K562 (cell line): ENCODE results near the gene POLR2H. TPM values are rescaled to one million over a fixed set of nuclear protein-coding genes. Genes with fewer than 3 reads are reported as not detected.
A peak's percentile ranks its signal among the peaks of the same experiment; 100 is the strongest.

ENCODE experiments used
- CCNT2 ChIP-seq: IDR thresholded peaks from 2 replicates; pipeline ENCODE4 v1.6.1; 2011; ENCODE audit warnings: borderline replicate concordance, low read depth, mild to moderate bottlenecking, moderate library complexity, mixed read lengths, low read length; ENCODE audit not compliant: insufficient read length; ENCODE audit errors: extremely low read depth
- EGR1 ChIP-seq: fragments of 450-650 bp; conservative IDR thresholded peaks from 2 replicates; pipeline ENCODE4 v1.6.1; 2017; ENCODE audit warnings: mild to moderate bottlenecking
- HBP1 ChIP-seq: fragments of 450-650 bp; formaldehyde crosslinking; IDR thresholded peaks from 2 replicates; pipeline ENCODE4 v1.4.0; 2022; ENCODE audit warnings: missing genetic modification characterization
- KDM5B ChIP-seq: fragments of 200-600 bp; sonication (generic); IDR thresholded peaks from 2 replicates; pipeline ENCODE4 v1.6.1; 2012; ENCODE audit warnings: low read depth, mild to moderate bottlenecking, moderate library complexity, low read length, control low read depth, inconsistent platforms; ENCODE audit not compliant: insufficient replicate concordance
- KLF13 ChIP-seq: fragments of 450-650 bp; IDR thresholded peaks from 2 replicates; pipeline ENCODE4 v1.6.1; 2016; ENCODE audit warnings: missing genetic modification characterization, low read depth, mild to moderate bottlenecking, missing compliant biosample characterization, moderate library complexity, borderline replicate concordance
- THRB ChIP-seq: fragments of 450-650 bp; formaldehyde crosslinking; conservative IDR thresholded peaks from 2 replicates; pipeline ENCODE4 v1.4.0; 2022; ENCODE audit warnings: mild to moderate bottlenecking, missing genetic modification characterization
- U2AF1 ChIP-seq: fragments of 200-400 bp; formaldehyde crosslinking; optimal IDR thresholded peaks from 2 replicates; pipeline ENCODE3; 2017; ENCODE audit warnings: mild to moderate bottlenecking, low read depth, low read length, moderate library complexity
- ZBTB7A ChIP-seq: IDR thresholded peaks from 2 replicates; pipeline ENCODE4 v1.6.1; 2011; ENCODE audit warnings: low read depth, mild to moderate bottlenecking, low read length, moderate library complexity, borderline replicate concordance; ENCODE audit not compliant: control insufficient read depth
- ZNF316 ChIP-seq: fragments of 450-650 bp; IDR thresholded peaks from 2 replicates; pipeline ENCODE4 v1.6.1; 2016
- ZNF592 ChIP-seq: fragments of 450-650 bp; IDR thresholded peaks from 2 replicates; pipeline ENCODE4 v1.6.1; 2017; ENCODE audit warnings: antibody characterized with exemption, mild to moderate bottlenecking
- ZNF764 ChIP-seq: fragments of 250-450 bp; sonication (Bioruptor Pico); IDR thresholded peaks from 2 replicates; pipeline ENCODE4 v1.4.0; 2020; ENCODE audit warnings: low read depth, mild to moderate bottlenecking, moderate library complexity
- polyA plus RNA-seq, 8 experiments: library from polyadenylated mRNA; depleted of rRNA in 4 of 8; stranded (reverse) in 5 of 8; unstranded in 3 of 8; fragments of >200 nt; fragmentation: Nextera tagmentation in 2 of 8; fragmentation: Illumina TruSeq in 1 of 8; extraction: Ambion mirVana in 2 of 8; extraction: Trizol in 1 of 8; gene quantifications; 2 replicates each; pipeline versions ENCODE4 v1.2.1 to v1.2.3, GENCODE V29; 2011 to 2014; ENCODE audit warnings: inconsistent platforms in 1 of 8, missing spikeins in 1 of 8
- total RNA-seq, 7 experiments: library from RNA; depleted of rRNA in 6 of 7; stranded (reverse); fragments of >200 nt in 6 of 7; fragmentation: Illumina TruSeq in 2 of 7; extraction: Trizol in 2 of 7; gene quantifications; 2 replicates each; pipeline versions ENCODE4 v1.2.1 to v1.2.3, GENCODE V29; 2011 to 2021; ENCODE audit warnings: low replicate concordance in 1 of 7
- TF ChIP-seq, protein P1 (sequence below): fragments of 250-450 bp; sonication (Bioruptor Pico); IDR thresholded peaks from 2 replicates; pipeline ENCODE4 v1.5.0; 2021
- TF ChIP-seq, protein P2 (sequence below): fragments of 250-450 bp; sonication (Bioruptor Pico); IDR thresholded peaks from 2 replicates; pipeline ENCODE4 v1.9.0; 2021; ENCODE audit warnings: mild to moderate bottlenecking, inconsistent platforms

The POLR2H gene
- total and polyA plus RNA-seq, 9 of the 15 experiments (the other 6 are each of a cell fraction or from before 2014, with no cell fraction given): 128 to 512 (median 220) TPM

DNA sequence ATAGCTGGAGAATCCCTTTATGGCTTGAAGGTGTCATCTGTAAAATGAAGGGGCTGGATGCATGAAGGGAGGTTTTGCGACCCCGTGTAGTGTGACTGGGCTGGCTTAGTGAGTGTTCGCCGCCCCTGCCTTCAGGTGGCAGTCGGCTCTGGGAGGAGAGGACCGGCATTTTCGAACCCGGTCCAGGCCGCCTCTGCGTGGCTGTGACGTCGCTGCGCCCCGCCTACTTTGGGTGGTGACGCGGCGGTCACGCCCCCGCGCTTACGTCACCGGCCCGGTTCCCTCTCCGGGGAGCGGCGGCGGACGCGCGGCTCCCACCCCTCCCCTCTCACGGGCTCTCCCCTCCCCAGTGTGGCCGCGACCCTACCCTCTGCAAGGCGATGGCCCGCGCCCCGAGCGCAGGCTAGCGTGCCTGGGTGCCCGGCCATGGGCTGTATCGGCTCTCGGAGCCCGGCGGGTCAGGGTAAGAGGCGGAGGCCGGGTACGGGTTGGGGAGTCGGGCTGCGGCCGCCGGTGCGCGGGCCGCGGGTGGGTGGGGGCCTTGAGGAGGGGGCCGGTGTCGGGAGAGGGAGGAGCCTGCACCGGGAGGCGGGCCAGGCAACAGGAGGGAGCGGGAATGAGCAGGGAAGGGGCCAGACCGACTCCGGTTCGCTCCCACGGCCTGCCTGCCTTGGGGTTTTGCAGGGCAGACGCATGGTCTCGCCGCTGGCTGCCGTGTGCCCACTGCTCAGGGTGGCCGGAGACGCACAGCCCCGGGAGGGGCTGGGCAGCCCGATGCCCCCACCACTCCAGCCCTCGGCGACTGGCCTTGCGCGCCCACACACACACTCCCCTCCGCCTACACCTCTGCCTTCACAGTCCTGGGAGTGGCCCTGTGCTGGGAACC is 25.6 kb upstream of the POLR2H start (continued):
- 0 out of 2 replicates have a peak, but pooled peaks have one; percentile 12 for TF ChIP-seq ZNF592
- TF ChIP-seq CCNT2: peak; percentile 62
- TF ChIP-seq KLF13 (tag): peak; percentile 90
- TF ChIP-seq HBP1 (CRISPR knock-in tag): 0 out of 2 replicates have a peak, but pooled peaks have one; percentile 84
- no peak for TF ChIP-seq ZNF764 (CRISPR knock-in tag)
- TF ChIP-seq EGR1: peak; percentile 92
- TF ChIP-seq KDM5B: peak; percentile 55
- TF ChIP-seq, protein P1, sequence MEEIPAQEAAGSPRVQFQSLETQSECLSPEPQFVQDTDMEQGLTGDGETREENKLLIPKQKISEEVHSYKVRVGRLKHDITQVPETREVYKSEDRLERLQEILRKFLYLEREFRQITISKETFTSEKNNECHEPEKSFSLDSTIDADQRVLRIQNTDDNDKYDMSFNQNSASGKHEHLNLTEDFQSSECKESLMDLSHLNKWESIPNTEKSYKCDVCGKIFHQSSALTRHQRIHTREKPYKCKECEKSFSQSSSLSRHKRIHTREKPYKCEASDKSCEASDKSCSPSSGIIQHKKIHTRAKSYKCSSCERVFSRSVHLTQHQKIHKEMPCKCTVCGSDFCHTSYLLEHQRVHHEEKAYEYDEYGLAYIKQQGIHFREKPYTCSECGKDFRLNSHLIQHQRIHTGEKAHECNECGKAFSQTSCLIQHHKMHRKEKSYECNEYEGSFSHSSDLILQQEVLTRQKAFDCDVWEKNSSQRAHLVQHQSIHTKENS: no peak
- peak; percentile 32; the same call in 1 of the 2 replicates for TF ChIP-seq ZNF316
- 0 out of 2 replicates have a peak, but pooled peaks have one; percentile 32 for TF ChIP-seq THRB (CRISPR knock-in tag)
- TF ChIP-seq, protein P2, sequence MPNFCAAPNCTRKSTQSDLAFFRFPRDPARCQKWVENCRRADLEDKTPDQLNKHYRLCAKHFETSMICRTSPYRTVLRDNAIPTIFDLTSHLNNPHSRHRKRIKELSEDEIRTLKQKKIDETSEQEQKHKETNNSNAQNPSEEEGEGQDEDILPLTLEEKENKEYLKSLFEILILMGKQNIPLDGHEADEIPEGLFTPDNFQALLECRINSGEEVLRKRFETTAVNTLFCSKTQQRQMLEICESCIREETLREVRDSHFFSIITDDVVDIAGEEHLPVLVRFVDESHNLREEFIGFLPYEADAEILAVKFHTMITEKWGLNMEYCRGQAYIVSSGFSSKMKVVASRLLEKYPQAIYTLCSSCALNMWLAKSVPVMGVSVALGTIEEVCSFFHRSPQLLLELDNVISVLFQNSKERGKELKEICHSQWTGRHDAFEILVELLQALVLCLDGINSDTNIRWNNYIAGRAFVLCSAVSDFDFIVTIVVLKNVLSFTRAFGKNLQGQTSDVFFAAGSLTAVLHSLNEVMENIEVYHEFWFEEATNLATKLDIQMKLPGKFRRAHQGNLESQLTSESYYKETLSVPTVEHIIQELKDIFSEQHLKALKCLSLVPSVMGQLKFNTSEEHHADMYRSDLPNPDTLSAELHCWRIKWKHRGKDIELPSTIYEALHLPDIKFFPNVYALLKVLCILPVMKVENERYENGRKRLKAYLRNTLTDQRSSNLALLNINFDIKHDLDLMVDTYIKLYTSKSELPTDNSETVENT (CRISPR knock-in tag): peak; percentile 24; the same call in 1 of the 2 replicates
- peak; percentile 58; the same call in 1 of the 2 replicates for TF ChIP-seq ZBTB7A
- peak; percentile 75 for TF ChIP-seq U2AF1
